HCT116 (cell line): ENCODE measurements around the gene ZNF787. TPM values are rescaled to one million over a fixed set of nuclear protein-coding genes. Genes with fewer than 3 reads are reported as not detected.

Experiments used
- ATAC-seq: fragments of 200-7000 bp; cut with Tn5 transposase; 2 replicates; pipeline ENCODE4 v1.9.1; 2020; ENCODE audit warnings: mild to moderate bottlenecking, moderate library complexity
- BruUV-seq: library from RNA; stranded (reverse); fragments of 400-500 nt; replicated peaks from 2 replicates; lab custom pipeline; 2021; lab: Mats Ljungman, UMichigan
- CTCF ChIA-PET: fragments of 300-600 bp; sonication (Branson Sonifier 250); formaldehyde crosslinking; loops from one replicate; lab custom pipeline; 2021; ENCODE audit warnings: antibody characterized with exemption; lab: Charles Lee
- POLR2A ChIA-PET: fragments of 300-600, 350-600 bp; sonication (Branson Sonifier 250); formaldehyde crosslinking; loops from one replicate; lab custom pipeline; 2021; ENCODE audit warnings: antibody characterized with exemption; lab: Charles Lee
- RAD21 ChIA-PET, 2 experiments: fragments of 300-600 bp; sonication (Branson Sonifier 250); formaldehyde crosslinking; loops; one replicate each; lab custom pipeline; 2023; ENCODE audit warnings: low total read pairs in 2 of 2; ENCODE audit not compliant: uncharacterized antibody in 2 of 2, unreplicated experiment in 2 of 2, low non-redundant PET in 1 of 2; lab: Charles Lee
- DNase-seq: peaks from one replicate; pipeline ENCODE4 v3.0.0-alpha.2; 2010; ENCODE audit warnings: low read depth, low spot score
- H2AFZ ChIP-seq: fragments of 200-600 bp; shearing (Covaris generic), sonication (generic); 2 replicates; pipeline ENCODE4 v1.6.1; 2017; ENCODE audit warnings: low read depth, mixed run types, mixed read lengths, antibody characterized with exemption, low read length; ENCODE audit not compliant: poor library complexity, severe bottlenecking
- H3K27ac ChIP-seq: 2 replicates; pipeline ENCODE4 v1.5.1; 2012; ENCODE audit warnings: low read depth, low read length
- H3K27me3 ChIP-seq: fragments of 200-600 bp; sonication (generic); 2 replicates; pipeline ENCODE4 v1.6.1; 2016; ENCODE audit warnings: mixed run types, low read length, mixed read lengths; ENCODE audit not compliant: insufficient read depth
- H3K36me3 ChIP-seq, 2 experiments: fragments of 200-500 bp in 1 of 2; fragments of 200-600 bp in 1 of 2; sonication (Bioruptor generic) in 1 of 2; sonication (generic) in 1 of 2; 2 replicates each; pipeline versions ENCODE4 v1.5.1 to v1.6.1; 2014 to 2016; ENCODE audit warnings: low read length in 2 of 2, inconsistent platforms in 1 of 2, mixed read lengths in 1 of 2, mixed run types in 1 of 2; ENCODE audit not compliant: insufficient read depth in 2 of 2, control insufficient read depth in 1 of 2
- H3K4me1 ChIP-seq, 2 experiments: fragments of 200-600 bp in 1 of 2; sonication (generic) in 1 of 2; 2 replicates each; pipeline versions ENCODE4 v1.5.1 to v1.6.1; 2012 to 2017; ENCODE audit warnings: low read length in 2 of 2, inconsistent platforms in 1 of 2, mild to moderate bottlenecking in 1 of 2, mixed read lengths in 1 of 2, mixed run types in 1 of 2, moderate library complexity in 1 of 2; ENCODE audit not compliant: insufficient read depth in 2 of 2, control insufficient read depth in 1 of 2
- H3K4me2 ChIP-seq: fragments of 200-600 bp; sonication (generic); 2 replicates; pipeline ENCODE4 v1.6.1; 2017; ENCODE audit warnings: mixed run types, low read length, mixed read lengths
- H3K4me3 ChIP-seq, 2 experiments: fragments of 200-600 bp in 1 of 2; sonication (generic) in 1 of 2; replicated peaks in 1 of 2; 2 replicates each; pipeline ENCODE4 v1.5.1; 2011 to 2016; ENCODE audit warnings: low read length in 2 of 2, control low read depth in 1 of 2, low read depth in 1 of 2, mild to moderate bottlenecking in 1 of 2, mixed read lengths in 1 of 2, mixed run types in 1 of 2
- H3K79me2 ChIP-seq: fragments of 200-600 bp; sonication (generic); 2 replicates; pipeline ENCODE4 v1.6.1; 2017; ENCODE audit warnings: mild to moderate bottlenecking, mixed run types, low read length, moderate library complexity, mixed read lengths; ENCODE audit not compliant: insufficient read depth
- H3K9ac ChIP-seq: fragments of 200-600 bp; sonication (generic); 2 replicates; pipeline ENCODE4 v1.6.1; 2016; ENCODE audit warnings: low read length, mixed read lengths
- H3K9me2 ChIP-seq: fragments of 200-600 bp; sonication (generic), shearing (Covaris generic); 2 replicates; pipeline ENCODE4 v1.6.1; 2017; ENCODE audit warnings: mixed run types, mild to moderate bottlenecking, moderate library complexity; ENCODE audit not compliant: insufficient read depth
- H3K9me3 ChIP-seq, 2 experiments: fragments of 200-500 bp in 1 of 2; fragments of 200-600 bp in 1 of 2; sonication (Bioruptor generic) in 1 of 2; sonication (generic) in 1 of 2; 2 replicates each; pipeline ENCODE4 v1.6.1; 2014 to 2017; ENCODE audit warnings: low read length in 2 of 2, mixed read lengths in 2 of 2, inconsistent platforms in 1 of 2, low read depth in 1 of 2, mild to moderate bottlenecking in 1 of 2, mixed run types in 1 of 2, moderate library complexity in 1 of 2; ENCODE audit not compliant: control insufficient read depth in 1 of 2, insufficient read depth in 1 of 2
- H4K20me1 ChIP-seq: fragments of 200-600 bp; sonication (generic), shearing (Covaris generic); 2 replicates; pipeline ENCODE4 v1.6.1; 2017; ENCODE audit warnings: mixed run types, mild to moderate bottlenecking, moderate library complexity; ENCODE audit not compliant: insufficient read depth
- CBX3 ChIP-seq: IDR thresholded peaks from 2 replicates; pipeline ENCODE4 v1.6.1; 2012; ENCODE audit warnings: low read depth
- CEBPB ChIP-seq: IDR thresholded peaks from 2 replicates; pipeline ENCODE4 v1.6.1; 2012; ENCODE audit warnings: low read depth
- CTCF ChIP-seq, 3 experiments: fragments of 200-600 bp in 1 of 3; sonication (generic) in 1 of 3; IDR thresholded peaks in 2 of 3; conservative IDR thresholded peaks in 1 of 3; 2 replicates each; pipeline ENCODE4 v1.5.1; 2012 to 2017; ENCODE audit warnings: low read depth in 2 of 3, low read length in 2 of 3, antibody characterized with exemption in 1 of 3, borderline replicate concordance in 1 of 3, control low read depth in 1 of 3, mild to moderate bottlenecking in 1 of 3, mixed read lengths in 1 of 3, mixed run types in 1 of 3, moderate library complexity in 1 of 3; ENCODE audit not compliant: insufficient read depth in 1 of 3
- EGR1 ChIP-seq: IDR thresholded peaks from 2 replicates; pipeline ENCODE4 v1.6.1; 2012; ENCODE audit warnings: low read depth
- ELF1 ChIP-seq: IDR thresholded peaks from 2 replicates; pipeline ENCODE4 v1.6.1; 2012; ENCODE audit warnings: low read depth, borderline replicate concordance
- JUND ChIP-seq: IDR thresholded peaks from 2 replicates; pipeline ENCODE4 v1.6.1; 2012
- RAD21 ChIP-seq: IDR thresholded peaks from 2 replicates; pipeline ENCODE4 v1.6.1; 2012; ENCODE audit warnings: low read depth, mild to moderate bottlenecking
- ZNF274 ChIP-seq: fragments of 200-500 bp; sonication (Bioruptor generic); IDR thresholded peaks from 2 replicates; pipeline ENCODE4 v1.6.1; 2014; ENCODE audit warnings: mild to moderate bottlenecking, low read depth, low read length, inconsistent platforms
- intact Hi-C: fragments of 100-400 bp; cut with micrococcal nuclease; formaldehyde crosslinking; loops from 2 replicates; pipeline ENCODE4 v1.10.0; 2022
- total RNA-seq: library from RNA; stranded (reverse); gene quantifications from one replicate; pipeline ENCODE4 v1.2.1, GENCODE V29; 2021; ENCODE audit not compliant: unreplicated experiment
- TF ChIP-seq, protein P1 (sequence below): IDR thresholded peaks from 2 replicates; pipeline ENCODE4 v1.6.1; 2011; ENCODE audit warnings: mild to moderate bottlenecking, low read length, moderate library complexity; ENCODE audit not compliant: insufficient replicate concordance; ENCODE audit errors: extremely low read depth

ZNF787 gene
- total RNA-seq, 1 experiment from 2014 or later = 40.3 TPM

DNA sequence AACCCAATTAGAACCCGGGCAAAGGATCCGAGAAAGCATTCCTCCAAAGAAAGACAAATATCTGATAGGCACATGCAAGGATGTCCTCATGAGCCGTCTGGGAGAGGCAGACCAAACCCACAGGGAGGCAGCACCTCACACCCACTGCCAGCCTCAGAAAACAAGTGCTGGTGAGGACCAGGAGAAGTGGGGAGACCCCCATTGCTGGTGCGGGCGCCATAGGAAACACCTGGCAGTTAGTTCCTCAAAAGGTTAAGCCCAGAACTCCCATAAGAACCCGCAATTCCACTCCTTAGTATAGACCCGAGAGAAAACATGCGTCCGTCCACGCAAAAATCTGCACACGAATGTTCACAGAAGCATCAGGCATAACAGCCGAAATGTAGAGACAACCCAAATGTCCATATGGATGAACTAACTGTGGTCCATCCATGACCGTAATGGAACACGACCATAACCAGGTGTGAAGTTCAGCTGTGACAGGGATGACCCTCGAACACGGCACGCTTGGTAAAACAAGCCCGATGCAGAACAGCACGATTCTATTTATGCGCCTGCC, 7.9 kb downstream of the ZNF787 start:
- peaks cover 99% of the 10 kb centered on the region for H3K79me2 ChIP-seq
- intact Hi-C loops = no loop called here
- H3K27me3 ChIP-seq = no peaks in the 10 kb centered on the region
- no peaks in the 10 kb centered on the region for H3K9me3 ChIP-seq
- no peak overlapping the region for H3K27ac ChIP-seq
- H3K36me3 ChIP-seq = 0 out of 4 replicates have a peak, but pooled peaks cover 0 to 3% of the 10 kb centered on the region in 2 experiments
- TF ChIP-seq ELF1 (no peak), RAD21 (no peak), CBX3 (no peak), EGR1 (no peak), ZNF274 (no peak), JUND (no peak), CTCF (IDR thresholded peaks at IDR 0.05 in 2 of 3, conservative IDR thresholded peaks at IDR 0.05 in 1 of 3; ENCODE audit: borderline replicate concordance in 1 of 3, insufficient read depth in 1 of 3, low read depth in 2 of 3, low read length in 2 of 3) (no peak), CEBPB (no peak)
- TF ChIP-seq, protein P1, sequence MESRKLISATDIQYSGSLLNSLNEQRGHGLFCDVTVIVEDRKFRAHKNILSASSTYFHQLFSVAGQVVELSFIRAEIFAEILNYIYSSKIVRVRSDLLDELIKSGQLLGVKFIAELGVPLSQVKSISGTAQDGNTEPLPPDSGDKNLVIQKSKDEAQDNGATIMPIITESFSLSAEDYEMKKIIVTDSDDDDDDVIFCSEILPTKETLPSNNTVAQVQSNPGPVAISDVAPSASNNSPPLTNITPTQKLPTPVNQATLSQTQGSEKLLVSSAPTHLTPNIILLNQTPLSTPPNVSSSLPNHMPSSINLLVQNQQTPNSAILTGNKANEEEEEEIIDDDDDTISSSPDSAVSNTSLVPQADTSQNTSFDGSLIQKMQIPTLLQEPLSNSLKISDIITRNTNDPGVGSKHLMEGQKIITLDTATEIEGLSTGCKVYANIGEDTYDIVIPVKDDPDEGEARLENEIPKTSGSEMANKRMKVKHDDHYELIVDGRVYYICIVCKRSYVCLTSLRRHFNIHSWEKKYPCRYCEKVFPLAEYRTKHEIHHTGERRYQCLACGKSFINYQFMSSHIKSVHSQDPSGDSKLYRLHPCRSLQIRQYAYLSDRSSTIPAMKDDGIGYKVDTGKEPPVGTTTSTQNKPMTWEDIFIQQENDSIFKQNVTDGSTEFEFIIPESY = no peak
- ChIA-PET POLR2A (no interaction called here), CTCF (no interaction called here), RAD21 (no interaction called here)
- no peak overlapping the region for H3K9ac ChIP-seq
- no peak overlapping the region for H3K4me3 ChIP-seq
- no peak overlapping the region for H3K4me2 ChIP-seq
- H3K9me2 ChIP-seq = no peaks in the 10 kb centered on the region
- no TSS peak for BruUV-seq
- ATAC-seq (no peak), DNase-seq (no peak)
- H2AFZ ChIP-seq = no peak overlapping the region
- no peaks in the 10 kb centered on the region for H4K20me1 ChIP-seq
- no peaks in the 10 kb centered on the region for H3K4me1 ChIP-seq
